GM10248 (cell line): Measurements from ENCODE around the gene CDIP1.

Experiments used
- CTCF ChIA-PET: fragments of 300-600 bp; sonication (Branson Sonifier 250); formaldehyde crosslinking; extraction: SDS; loops from one replicate; lab custom pipeline; 2021; ENCODE audit warnings: antibody characterized with exemption; lab: Yijun Ruan, JAX
- POLR2A ChIA-PET: fragments of 350-650 bp; sonication (Branson Sonifier 250); formaldehyde crosslinking; extraction: SDS; loops from one replicate; lab custom pipeline; 2020; ENCODE audit warnings: antibody characterized with exemption; lab: Yijun Ruan, JAX
- DNase-seq: peaks from one replicate; pipeline ENCODE4 v3.0.0; 2012; ENCODE audit errors: extremely low spot score
- TF ChIP-seq, protein P1 (sequence below): IDR thresholded peaks from 2 replicates; pipeline ENCODE4 v1.5.1; 2012; ENCODE audit warnings: mild to moderate bottlenecking, low read depth; ENCODE audit errors: extremely low read depth, missing control alignments, control extremely low read depth

CDIP1 gene

GRCh38 chr16:4538350-4539235 is at the start of gene CDIP1:
Gene CDIP1, minus strand, starts transcription at chr16:4538773. Its CDS starts 24,643 bp downstream, at chr16:4514130.
- TF ChIP-seq, protein P1, sequence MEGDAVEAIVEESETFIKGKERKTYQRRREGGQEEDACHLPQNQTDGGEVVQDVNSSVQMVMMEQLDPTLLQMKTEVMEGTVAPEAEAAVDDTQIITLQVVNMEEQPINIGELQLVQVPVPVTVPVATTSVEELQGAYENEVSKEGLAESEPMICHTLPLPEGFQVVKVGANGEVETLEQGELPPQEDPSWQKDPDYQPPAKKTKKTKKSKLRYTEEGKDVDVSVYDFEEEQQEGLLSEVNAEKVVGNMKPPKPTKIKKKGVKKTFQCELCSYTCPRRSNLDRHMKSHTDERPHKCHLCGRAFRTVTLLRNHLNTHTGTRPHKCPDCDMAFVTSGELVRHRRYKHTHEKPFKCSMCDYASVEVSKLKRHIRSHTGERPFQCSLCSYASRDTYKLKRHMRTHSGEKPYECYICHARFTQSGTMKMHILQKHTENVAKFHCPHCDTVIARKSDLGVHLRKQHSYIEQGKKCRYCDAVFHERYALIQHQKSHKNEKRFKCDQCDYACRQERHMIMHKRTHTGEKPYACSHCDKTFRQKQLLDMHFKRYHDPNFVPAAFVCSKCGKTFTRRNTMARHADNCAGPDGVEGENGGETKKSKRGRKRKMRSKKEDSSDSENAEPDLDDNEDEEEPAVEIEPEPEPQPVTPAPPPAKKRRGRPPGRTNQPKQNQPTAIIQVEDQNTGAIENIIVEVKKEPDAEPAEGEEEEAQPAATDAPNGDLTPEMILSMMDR: no peak
- DNase-seq: peak; percentile 96
- POLR2A ChIA-PET: interaction anchor here (0.5 to 1.1 kb wide), 7 partner anchors 18 to 560 kb away, joined by 3 to 7 read pairs (median 3); partner anchors contain the start of gene C16orf96
- CTCF ChIA-PET: interaction anchor here (0.7 to 3.2 kb wide), 7 partner anchors 9 to 85 kb away, joined by 3 to 20 read pairs (median 4); partner anchors contain the start of genes C16orf96 and MGRN1

GRCh38 chr16:4586291-4586690 is 47.7 kb upstream of the CDIP1 start:
- TF ChIP-seq, protein P1: no peak
- POLR2A ChIA-PET: no interaction called here

GRCh38 chr16:4583906-4584305 is 45.3 kb upstream of the CDIP1 start:
- POLR2A ChIA-PET: no interaction called here
- TF ChIP-seq, protein P1: no peak
- no peak for DNase-seq
- CTCF ChIA-PET: interaction anchor here (2.2 to 4.4 kb wide), 2 partner anchors 9 to 76 kb away, joined by 10 to 39 read pairs; no protein-coding TSS in a partner anchor

More at GRCh38 chr16:4586291-4586690, 47.7 kb upstream of the CDIP1 start:
- DNase-seq: no peak
- CTCF ChIA-PET: interaction anchor here (0.8 to 4.4 kb wide), 26 partner anchors 9 to 332 kb away, joined by 3 to 39 read pairs (median 6); partner anchors contain the start of gene C16orf96

GRCh38 chr16:4580250-4580649 is 41.7 kb upstream of the CDIP1 start:
- TF ChIP-seq, protein P1: no peak
- ChIA-PET POLR2A (no interaction called here), CTCF (no interaction called here)
- no peak for DNase-seq

GRCh38 chr16:4578961-4579530 is 40.5 kb upstream of the CDIP1 start:
- TF ChIP-seq, protein P1: no peak
- no peak for DNase-seq
- ChIA-PET POLR2A (no interaction called here), CTCF (interaction anchor here (1.2 to 1.5 kb wide), 2 partner anchors 34 to 74 kb away, joined by 3 read pairs; no protein-coding TSS in a partner anchor)

GRCh38 chr16:4576008-4576407 is 37.4 kb upstream of the CDIP1 start:
- TF ChIP-seq, protein P1: no peak
- CTCF ChIA-PET: interaction anchor here (1.7 to 2.0 kb wide), 2 partner anchors 9 to 27 kb away, joined by 4 to 10 read pairs; no protein-coding TSS in a partner anchor
- POLR2A ChIA-PET: no interaction called here
- DNase-seq: no peak
